Neural cell (in vitro differentiated cells): ENCODE data around the gene NADK. TPM values are rescaled to one million over a fixed set of nuclear protein-coding genes. Genes with fewer than 3 reads are reported as not detected.
"Not testable (repeated sequence)": the region's sequence is repeated elsewhere in the genome, so short reads cannot be mapped to it uniquely, and the experiment has no call there.

Experiments
- H2AFZ ChIP-seq: fragments of 200-600, 300-800 bp; sonication (generic), shearing (Covaris generic); 2 replicates; pipeline ENCODE4 v1.6.0; 2014; ENCODE audit warnings: low read depth, mild to moderate bottlenecking, antibody characterized with exemption, low read length, moderate library complexity
- H3F3A ChIP-seq: fragments of 200-600 bp; shearing (Covaris generic); 2 replicates; pipeline ENCODE4 v1.6.1; 2016; ENCODE audit warnings: mild to moderate bottlenecking, moderate library complexity, mixed read lengths, antibody characterized with exemption, low read length; ENCODE audit not compliant: insufficient read depth, poor library complexity, severe bottlenecking
- H3K27ac ChIP-seq: fragments of 200-600, 300-800 bp; sonication (generic), shearing (Covaris generic); 2 replicates; pipeline ENCODE4 v1.5.1; 2014; ENCODE audit warnings: mild to moderate bottlenecking, low read length, moderate library complexity
- H3K27me3 ChIP-seq: fragments of 300-800, 200-600 bp; sonication (generic), shearing (Covaris generic); 2 replicates; pipeline ENCODE4 v1.6.0; 2014; ENCODE audit warnings: mild to moderate bottlenecking, low read depth, low read length, moderate library complexity; ENCODE audit not compliant: insufficient read depth
- H3K36me3 ChIP-seq: fragments of 300-800, 200-600 bp; sonication (generic), shearing (Covaris generic); 2 replicates; pipeline ENCODE4 v1.5.1; 2014; ENCODE audit warnings: mild to moderate bottlenecking, antibody characterized with exemption, low read length, moderate library complexity; ENCODE audit not compliant: insufficient read depth
- H3K4me2 ChIP-seq: fragments of 300-800, 200-600 bp; sonication (generic), shearing (Covaris generic); 2 replicates; pipeline ENCODE4 v1.6.0; 2014; ENCODE audit warnings: mild to moderate bottlenecking, low read length
- H3K4me3 ChIP-seq: fragments of 300-800, 200-600 bp; sonication (generic), shearing (Covaris generic); 2 replicates; pipeline ENCODE4 v1.5.1; 2014; ENCODE audit warnings: mild to moderate bottlenecking, low read length, moderate library complexity
- H3K79me2 ChIP-seq: fragments of 200-600 bp; shearing (Covaris generic); replicated peaks from 2 replicates; pipeline ENCODE4 v1.6.0; 2014; ENCODE audit warnings: mild to moderate bottlenecking, low read length, moderate library complexity; ENCODE audit not compliant: insufficient read depth
- H3K9ac ChIP-seq: fragments of 300-800, 200-600 bp; sonication (generic), shearing (Covaris generic); 2 replicates; pipeline ENCODE4 v1.6.1; 2016; ENCODE audit warnings: mild to moderate bottlenecking, low read length, mixed read lengths
- H3K9me2 ChIP-seq: fragments of 200-600 bp; shearing (Covaris generic); 2 replicates; pipeline ENCODE4 v1.6.1; 2016; ENCODE audit warnings: mild to moderate bottlenecking, low read length, mixed read lengths; ENCODE audit not compliant: insufficient read depth
- H3K9me3 ChIP-seq: fragments of 200-600, 300-800 bp; sonication (generic), shearing (Covaris generic); 2 replicates; pipeline ENCODE4 v1.6.1; 2016; ENCODE audit warnings: mild to moderate bottlenecking, mixed run types, low read length, moderate library complexity, mixed read lengths
- H4K20me1 ChIP-seq: fragments of 200-600 bp; shearing (Covaris generic); 2 replicates; pipeline ENCODE4 v1.6.1; 2016; ENCODE audit warnings: mild to moderate bottlenecking, mixed run types; ENCODE audit not compliant: insufficient read depth
- CTCF ChIP-seq: fragments of 450-650 bp; IDR thresholded peaks from 2 replicates; pipeline ENCODE4 v1.5.1; 2014; ENCODE audit warnings: antibody characterized with exemption, mild to moderate bottlenecking, moderate library complexity; ENCODE audit not compliant: poor library complexity, severe bottlenecking
- EP300 ChIP-seq: fragments of 450-650 bp; conservative IDR thresholded peaks from 2 replicates; pipeline ENCODE4 v1.6.1; 2014; ENCODE audit warnings: antibody characterized with exemption, mild to moderate bottlenecking, moderate library complexity; ENCODE audit not compliant: poor library complexity, severe bottlenecking
- EZH2 ChIP-seq: fragments of 200-600, 300-800 bp; shearing (Covaris generic), sonication (generic); IDR thresholded peaks from 2 replicates; pipeline ENCODE4 v1.6.1; 2014; ENCODE audit warnings: antibody characterized with exemption, low read length, borderline replicate concordance, mild to moderate bottlenecking; ENCODE audit not compliant: insufficient read depth, poor library complexity, severe bottlenecking
- MXI1 ChIP-seq: fragments of 450-650 bp; conservative IDR thresholded peaks from 2 replicates; pipeline ENCODE4 v1.6.1; 2014; ENCODE audit warnings: antibody characterized with exemption, mild to moderate bottlenecking; ENCODE audit not compliant: poor library complexity, severe bottlenecking
- POLR2AphosphoS5 ChIP-seq: IDR thresholded peaks from 2 replicates; pipeline ENCODE4 v1.6.1; 2012
- RAD21 ChIP-seq: fragments of 450-650 bp; conservative IDR thresholded peaks from 2 replicates; pipeline ENCODE4 v1.6.1; 2014; ENCODE audit warnings: antibody characterized with exemption, mild to moderate bottlenecking, moderate library complexity
- REST ChIP-seq: IDR thresholded peaks from 2 replicates; pipeline ENCODE4 v1.6.1; 2012; ENCODE audit warnings: borderline replicate concordance
- SMC3 ChIP-seq: fragments of 450-650 bp; conservative IDR thresholded peaks from 2 replicates; pipeline ENCODE4 v1.6.1; 2014; ENCODE audit warnings: antibody characterized with exemption, mild to moderate bottlenecking, moderate library complexity; ENCODE audit not compliant: poor library complexity
- TAF1 ChIP-seq: IDR thresholded peaks from 2 replicates; pipeline ENCODE4 v1.6.1; 2012; ENCODE audit warnings: low read depth
- polyA plus RNA-seq: library from polyadenylated mRNA; depleted of rRNA; stranded (reverse); fragments of >200 nt; gene quantifications from 2 replicates; pipeline ENCODE4 v1.2.3, GENCODE V29; 2014

Gene NADK
- polyA plus RNA-seq, 1 donor from 2014 or later, result 38.5 TPM

- Histone ChIP-seq H3K79me2 (no peaks in the 10 kb centered on the region), H2AFZ (no peak overlapping the region), H3K36me3 (no peaks in the 10 kb centered on the region), H3F3A (no peaks in the 10 kb centered on the region), H3K27ac (no peak overlapping the region), H3K4me2 (no peak overlapping the region), H3K9me2 (no peaks in the 10 kb centered on the region), H4K20me1 (no peaks in the 10 kb centered on the region), H3K9me3 (no peaks in the 10 kb centered on the region), H3K4me3 (no peak overlapping the region), H3K9ac (no peak overlapping the region), H3K27me3 (no peaks in the 10 kb centered on the region)
- TF ChIP-seq REST, result no peak
- TF ChIP-seq RAD21, result no peak
- TF ChIP-seq POLR2AphosphoS5, result no peak
- TF ChIP-seq CTCF, result no peak
- no peak for TF ChIP-seq TAF1
- no peak for TF ChIP-seq SMC3
- no peak for TF ChIP-seq MXI1
- no peak for TF ChIP-seq EZH2
- no peak for TF ChIP-seq EP300
Measured at GRCh38 chr1:1721201-1721600, 57.1 kb downstream of the NADK start.

- H3K4me2 ChIP-seq, H3F3A ChIP-seq, H3K27me3 ChIP-seq, H3K27ac ChIP-seq, H3K36me3 ChIP-seq, H2AFZ ChIP-seq, H3K4me3 ChIP-seq, H3K9me3 ChIP-seq, H3K79me2 ChIP-seq, H3K9me2 ChIP-seq, H4K20me1 ChIP-seq, H3K9ac ChIP-seq: not testable (repeated sequence)
Measured at GRCh38 chr1:1715109-1715883, 63.0 kb downstream of the NADK start.

- H3K79me2 ChIP-seq, H3K9me3 ChIP-seq, H3K9ac ChIP-seq, H3K9me2 ChIP-seq, H3K27ac ChIP-seq, H3K4me2 ChIP-seq, H3K36me3 ChIP-seq, H3F3A ChIP-seq, H4K20me1 ChIP-seq, H3K4me3 ChIP-seq, H3K27me3 ChIP-seq, H2AFZ ChIP-seq: not testable (repeated sequence)
Measured at GRCh38 chr1:1707897-1708296, 70.4 kb downstream of the NADK start.

- not testable (repeated sequence) for H3K9ac ChIP-seq, H3K36me3 ChIP-seq, H4K20me1 ChIP-seq, H3K27ac ChIP-seq, H3K4me2 ChIP-seq, H3F3A ChIP-seq, H3K79me2 ChIP-seq, H2AFZ ChIP-seq, H3K9me2 ChIP-seq, H3K9me3 ChIP-seq, H3K27me3 ChIP-seq, H3K4me3 ChIP-seq
Measured at GRCh38 chr1:1707241-1707640, 71.0 kb downstream of the NADK start.

GRCh38 chr1:1705623-1706022 is 72.6 kb downstream of the NADK start:
- not testable (repeated sequence) for H3K27ac ChIP-seq, H4K20me1 ChIP-seq, H3K9me2 ChIP-seq

More at GRCh38 chr1:1705623-1706022, 72.6 kb downstream of the NADK start:
- not testable (repeated sequence) for H3F3A ChIP-seq, H3K79me2 ChIP-seq, H3K9ac ChIP-seq, H3K4me3 ChIP-seq, H3K36me3 ChIP-seq, H3K9me3 ChIP-seq, H3K4me2 ChIP-seq, H3K27me3 ChIP-seq, H2AFZ ChIP-seq
